ENCODE data around the gene SMYD2. TPM values are rescaled to one million over a fixed set of nuclear protein-coding genes. Genes with fewer than 3 reads are reported as not detected.

SMYD2 gene
- total and polyA plus RNA-seq, 2 of the 8 experiments (the other 6 are each of a cell fraction or from before 2014, with no cell fraction given) = 3.0 to 5.2 TPM

DNA sequence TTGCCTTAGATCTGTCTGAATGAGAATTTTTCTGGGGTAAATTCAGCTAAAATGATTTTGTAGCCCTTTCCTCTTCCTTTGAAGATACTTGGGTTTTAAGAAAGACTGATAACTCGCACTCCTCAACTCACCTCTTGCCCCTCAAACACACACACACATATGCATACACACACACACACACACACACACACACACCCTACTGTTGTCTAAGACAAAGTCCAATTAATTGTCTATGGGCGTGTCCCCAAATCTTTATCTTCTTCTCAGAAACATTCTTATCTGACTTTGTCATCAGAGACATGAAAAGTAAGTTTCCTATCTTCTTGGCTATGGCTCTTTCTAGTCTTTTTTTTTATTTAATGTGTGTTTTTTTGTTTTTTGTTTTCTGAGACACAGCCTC lies 36.1 kb upstream of the SMYD2 start (continued):
- no peak for TF ChIP-seq EGR1 (IDR thresholded peaks at IDR 0.05; ENCODE audit: borderline replicate concordance, low read depth, low read length)
- TF ChIP-seq MAFK (IDR thresholded peaks at IDR 0.05; ENCODE audit: low read depth, low read length) = no peak
- no peak for TF ChIP-seq SIX5 (IDR thresholded peaks at IDR 0.05; ENCODE audit: low read depth, low read length)
- TF ChIP-seq POU5F1 (IDR thresholded peaks at IDR 0.05; ENCODE audit: low read depth, low read length) = no peak
- no peak for TF ChIP-seq SIN3A (conservative IDR thresholded peaks at IDR 0.05 in 1 of 2, IDR thresholded peaks at IDR 0.05 in 1 of 2; ENCODE audit: low read depth in 1 of 2, low read length in 2 of 2)

Data from H1 (cell line).